Transverse colon (tissue), 4 donors: Measurements from ENCODE around the gene GRIN2B. TPM values are rescaled to one million over a fixed set of nuclear protein-coding genes. Genes with fewer than 3 reads are reported as not detected.
A peak's percentile ranks its signal among the peaks of the same experiment; 100 is the strongest.

Experiments
- DNase-seq: peaks from one replicate; pipeline ENCODE4 v3.0.0-alpha.2; 2019
- H3K27ac ChIP-seq, 4 donors: fragments of 200-600 bp; sonication (generic); 2 replicates each; pipeline ENCODE4 v1.5.1; 2016 to 2018; ENCODE audit warnings: inconsistent platforms in 4 of 4
- H3K27me3 ChIP-seq: fragments of 200-600 bp; sonication (generic); 2 replicates; pipeline ENCODE4 v1.5.1; 2017; ENCODE audit warnings: inconsistent platforms
- H3K36me3 ChIP-seq, 4 donors: fragments of 200-600 bp; sonication (generic); 2 replicates each; pipeline ENCODE4 v1.5.1; 2017 to 2019; ENCODE audit warnings: inconsistent platforms in 4 of 4
- H3K4me1 ChIP-seq, 4 donors: fragments of 200-600 bp; sonication (generic); 2 replicates each; pipeline ENCODE4 v1.5.1; 2017 to 2020; ENCODE audit warnings: inconsistent platforms in 4 of 4
- H3K4me3 ChIP-seq, 4 donors: fragments of 200-600 bp; sonication (generic); 1 replicate in 1 of 4; 2 replicates in 3 of 4; pipeline versions ENCODE4 v1.5.1 to v1.6.1; 2017 to 2019; ENCODE audit warnings: inconsistent platforms in 4 of 4
- H3K9me3 ChIP-seq, 2 donors: fragments of 200-600 bp; sonication (generic); 2 replicates each; pipeline ENCODE4 v1.5.1; 2017 to 2019; ENCODE audit warnings: inconsistent platforms in 2 of 2
- CTCF ChIP-seq, 5 experiments: fragments of 200-600 bp in 3 of 5; fragments of 450-650 bp in 2 of 5; sonication (generic) in 3 of 5; IDR thresholded peaks; 1 replicate in 2 of 5; 2 replicates in 3 of 5; pipeline ENCODE4 v1.5.1; 2016 to 2017; ENCODE audit warnings: antibody characterized with exemption in 5 of 5, inconsistent platforms in 3 of 5, mild to moderate bottlenecking in 2 of 5, moderate library complexity in 1 of 5
- EP300 ChIP-seq: sonication (generic); formaldehyde crosslinking; IDR thresholded peaks from one replicate; pipeline ENCODE4 v1.6.1; 2017; ENCODE audit warnings: antibody characterized with exemption, low read depth
- POLR2A ChIP-seq: fragments of 450-650 bp; IDR thresholded peaks from one replicate; pipeline ENCODE4 v1.6.1; 2016; ENCODE audit warnings: antibody characterized with exemption, mild to moderate bottlenecking, moderate library complexity
- POLR2AphosphoS5 ChIP-seq, 3 donors: sonication (generic); formaldehyde crosslinking; IDR thresholded peaks; one replicate each; pipeline ENCODE4 v1.6.1; 2016; ENCODE audit warnings: antibody characterized with exemption in 3 of 3
- WGBS, 2 donors: methylation state at CpG; one replicate each; pipeline ENCODE4 v1.1.5; 2018; ENCODE audit warnings: low coverage in 1 of 2; 5-methylcytosine and 5-hydroxymethylcytosine counted together
- in situ Hi-C, 4 donors: fragments of 200-750 bp; cut with MboI; loops; one replicate each; pipeline versions ENCODE4 v1.15.0 to v1.15.1; 2017; ENCODE audit warnings: low sequenced_read_pairs in 3 of 4, low pct_ligation_motif_present in 1 of 4, low pct_unique_long_range_greater_than_20kb in 1 of 4
- intact Hi-C: fragments of 100-400 bp; cut with DNase I; formaldehyde crosslinking; loops from one replicate; pipeline ENCODE4 v1.15.1; 2023; ENCODE audit warnings: low total_unique reads
- total RNA-seq, 4 donors: library from RNA; depleted of rRNA; stranded (reverse); fragments of >200 nt; gene quantifications; one replicate each; pipeline ENCODE4 v1.1.0, GENCODE V29; 2016

The GRIN2B gene
- total RNA-seq, 4 donors from 2014 or later: 0.27 to 14.7 (median 1.3) TPM

GRCh38 chr12:13952096-13952495 is 29.3 kb downstream of the GRIN2B start:
- no peak for TF ChIP-seq EP300
- TF ChIP-seq CTCF (IDR thresholded peaks at IDR 0.05): no peak
- no peak for TF ChIP-seq POLR2AphosphoS5 (IDR thresholded peaks at IDR 0.05)
- TF ChIP-seq POLR2A: no peak
- WGBS, 2 donors: 79 to 86% methylated on average over 7 of the region's 7 CpGs
- Histone ChIP-seq H3K36me3 (no peaks in the 10 kb centered on the region), H3K27me3 (no peaks in the 10 kb centered on the region), H3K4me1 (peaks cover 0 to 9% (median 4%) of the 10 kb centered on the region in 4 donors), H3K4me3 (no peak overlapping the region), H3K27ac (no peak overlapping the region), H3K9me3 (no peaks in the 10 kb centered on the region)
- intact Hi-C loops (no loop called here), in situ Hi-C loops (no loop called here)
- DNase-seq: no peak

GRCh38 chr12:13950502-13950901 is 30.9 kb downstream of the GRIN2B start:
- H3K9me3 ChIP-seq: no peaks in the 10 kb centered on the region
- no peaks in the 10 kb centered on the region for H3K36me3 ChIP-seq
- peak overlapping the region in 1 of 4 donors; percentile 30 for H3K27ac ChIP-seq
- no peak overlapping the region for H3K4me3 ChIP-seq
- DNase-seq: no peak
- intact Hi-C loops: no loop called here
- TF ChIP-seq POLR2A (no peak), CTCF (IDR thresholded peaks at IDR 0.05) (no peak)
- H3K4me1 ChIP-seq: peaks cover 0 to 9% (median 4%) of the 10 kb centered on the region in 4 donors
- no peaks in the 10 kb centered on the region for H3K27me3 ChIP-seq
- in situ Hi-C loops: no loop called here
- WGBS, 2 donors: 15 to 27% methylated on average over 1 of the region's 1 CpG

- no peaks in the 10 kb centered on the region for H3K9me3 ChIP-seq
- H3K27ac ChIP-seq: no peak overlapping the region
- intact Hi-C loops (no loop called here), in situ Hi-C loops (no loop called here)
- H3K36me3 ChIP-seq: no peaks in the 10 kb centered on the region
- H3K4me3 ChIP-seq: no peak overlapping the region
- 83 to 92% methylated on average over 1 to 4 of the region's 4 CpGs for WGBS, 2 donors
- no peak for TF ChIP-seq CTCF (IDR thresholded peaks at IDR 0.05)
- TF ChIP-seq POLR2AphosphoS5 (IDR thresholded peaks at IDR 0.05): no peak
- no peak for TF ChIP-seq POLR2A
- no peak for TF ChIP-seq EP300
- no peaks in the 10 kb centered on the region for H3K27me3 ChIP-seq
- H3K4me1 ChIP-seq: peaks cover 0 to 9% (median 4%) of the 10 kb centered on the region in 4 donors
- DNase-seq: no peak
These were observed 32.8 kb downstream of the GRIN2B start for GRCh38 chr12:13948621-13949020.

GRCh38 chr12:13947276-13947946 is 34.0 kb downstream of the GRIN2B start:
- Histone ChIP-seq H3K4me1 (peaks cover 0 to 9% (median 4%) of the 10 kb centered on the region in 4 donors), H3K4me3 (no peak overlapping the region), H3K9me3 (no peaks in the 10 kb centered on the region), H3K27me3 (no peaks in the 10 kb centered on the region), H3K36me3 (no peaks in the 10 kb centered on the region), H3K27ac (no peak overlapping the region)
- in situ Hi-C loops: no loop called here
- no peak for DNase-seq
- WGBS, 2 donors: 73 to 75% methylated on average over 5 to 6 of the region's 6 CpGs
- TF ChIP-seq POLR2AphosphoS5 (IDR thresholded peaks at IDR 0.05) (no peak), POLR2A (no peak), CTCF (IDR thresholded peaks at IDR 0.05) (no peak), EP300 (no peak)
- intact Hi-C loops: no loop called here
